ENCODE data around the gene HDAC9.

Gene HDAC9

GRCh38 chr7:18828994-18829857, 333.7 kb downstream of the HDAC9 start:
- DNase-seq (ENCODE audit: low spot score), result no peak
- no peak for TF ChIP-seq CTCF (IDR thresholded peaks at IDR 0.05; ENCODE audit: extremely low read depth, missing control alignments)

- TF ChIP-seq CTCF (IDR thresholded peaks at IDR 0.05; ENCODE audit: extremely low read depth, missing control alignments), result no peak
- DNase-seq (ENCODE audit: low spot score), result no peak
Measured at GRCh38 chr7:18829858-18830285, 334.3 kb downstream of the HDAC9 start.

GRCh38 chr7:18831419-18831818, 335.9 kb downstream of the HDAC9 start:
- TF ChIP-seq CTCF (IDR thresholded peaks at IDR 0.05; ENCODE audit: extremely low read depth, missing control alignments), result no peak
- no peak for DNase-seq (ENCODE audit: low spot score)

- no peak for TF ChIP-seq CTCF (IDR thresholded peaks at IDR 0.05; ENCODE audit: extremely low read depth, missing control alignments)
- DNase-seq (ENCODE audit: low spot score), result no peak
Measured at GRCh38 chr7:18831943-18832342, 336.4 kb downstream of the HDAC9 start.

- DNase-seq (ENCODE audit: low spot score), result no peak
- no peak for TF ChIP-seq CTCF (IDR thresholded peaks at IDR 0.05; ENCODE audit: extremely low read depth, missing control alignments)
Measured at GRCh38 chr7:18834577-18834976, 339.0 kb downstream of the HDAC9 start.

GRCh38 chr7:18835001-18835690, 339.6 kb downstream of the HDAC9 start:
- no peak for DNase-seq (ENCODE audit: low spot score)
- no peak for TF ChIP-seq CTCF (IDR thresholded peaks at IDR 0.05; ENCODE audit: extremely low read depth, missing control alignments)

- DNase-seq (ENCODE audit: low spot score), result no peak
- TF ChIP-seq CTCF (IDR thresholded peaks at IDR 0.05; ENCODE audit: extremely low read depth, missing control alignments), result no peak
Measured at GRCh38 chr7:18843979-18844378, 348.4 kb downstream of the HDAC9 start.
